RWPE2 (cell line): ENCODE data around the gene TDRD1.

ENCODE experiments used
- ATAC-seq: fragments of 200-7000 bp; cut with Tn5 transposase; 3 replicates; pipeline ENCODE4 v1.9.1; 2021; ENCODE audit warnings: low read depth
- DNase-seq: peaks from one replicate; pipeline ENCODE4 v3.0.0-alpha.2; 2020; ENCODE audit warnings: low spot score
- H3K27ac ChIP-seq: fragments of 450-650 bp; 2 replicates; pipeline ENCODE4 v1.5.1; 2017; ENCODE audit warnings: mild to moderate bottlenecking; ENCODE audit not compliant: poor library complexity, severe bottlenecking
- H3K27me3 ChIP-seq: fragments of 250-450 bp; sonication (Bioruptor Pico); 2 replicates; pipeline ENCODE4 v1.5.1; 2021; ENCODE audit warnings: mild to moderate bottlenecking, moderate library complexity; ENCODE audit not compliant: insufficient read depth, poor library complexity, severe bottlenecking
- H3K36me3 ChIP-seq: fragments of 250-450 bp; sonication (Bioruptor Pico); 2 replicates; pipeline ENCODE4 v1.5.1; 2020; ENCODE audit warnings: low read depth, mild to moderate bottlenecking, moderate library complexity
- H3K4me1 ChIP-seq: fragments of 250-450 bp; sonication (Bioruptor Pico); 2 replicates; pipeline ENCODE4 v1.5.1; 2021; ENCODE audit warnings: mild to moderate bottlenecking, moderate library complexity; ENCODE audit not compliant: insufficient read depth, poor library complexity, severe bottlenecking
- H3K4me3 ChIP-seq: fragments of 250-450 bp; sonication (Bioruptor Pico); 2 replicates; pipeline ENCODE4 v1.5.1; 2021; ENCODE audit warnings: mild to moderate bottlenecking, moderate library complexity; ENCODE audit not compliant: severe bottlenecking
- H3K9me3 ChIP-seq: fragments of 250-450 bp; sonication (Bioruptor Pico); 2 replicates; pipeline ENCODE4 v1.5.1; 2021; ENCODE audit warnings: mild to moderate bottlenecking, moderate library complexity; ENCODE audit not compliant: severe bottlenecking
- TF ChIP-seq, protein P1 (sequence below): fragments of 450-650 bp; IDR thresholded peaks from one replicate; pipeline ENCODE4 v1.5.1; 2017; ENCODE audit warnings: mild to moderate bottlenecking, moderate library complexity; ENCODE audit not compliant: poor library complexity, severe bottlenecking

TDRD1 gene

GRCh38 chr10:114276671-114277070, 97.5 kb downstream of the TDRD1 start:
- Histone ChIP-seq H3K4me3 (no peak overlapping the region), H3K27ac (no peak overlapping the region), H3K27me3 (no peaks in the 10 kb centered on the region), H3K4me1 (peaks cover 5% of the 10 kb centered on the region), H3K9me3 (no peaks in the 10 kb centered on the region), H3K36me3 (no peaks in the 10 kb centered on the region)
- no peak for DNase-seq
- ATAC-seq = no peak
- TF ChIP-seq, protein P1, sequence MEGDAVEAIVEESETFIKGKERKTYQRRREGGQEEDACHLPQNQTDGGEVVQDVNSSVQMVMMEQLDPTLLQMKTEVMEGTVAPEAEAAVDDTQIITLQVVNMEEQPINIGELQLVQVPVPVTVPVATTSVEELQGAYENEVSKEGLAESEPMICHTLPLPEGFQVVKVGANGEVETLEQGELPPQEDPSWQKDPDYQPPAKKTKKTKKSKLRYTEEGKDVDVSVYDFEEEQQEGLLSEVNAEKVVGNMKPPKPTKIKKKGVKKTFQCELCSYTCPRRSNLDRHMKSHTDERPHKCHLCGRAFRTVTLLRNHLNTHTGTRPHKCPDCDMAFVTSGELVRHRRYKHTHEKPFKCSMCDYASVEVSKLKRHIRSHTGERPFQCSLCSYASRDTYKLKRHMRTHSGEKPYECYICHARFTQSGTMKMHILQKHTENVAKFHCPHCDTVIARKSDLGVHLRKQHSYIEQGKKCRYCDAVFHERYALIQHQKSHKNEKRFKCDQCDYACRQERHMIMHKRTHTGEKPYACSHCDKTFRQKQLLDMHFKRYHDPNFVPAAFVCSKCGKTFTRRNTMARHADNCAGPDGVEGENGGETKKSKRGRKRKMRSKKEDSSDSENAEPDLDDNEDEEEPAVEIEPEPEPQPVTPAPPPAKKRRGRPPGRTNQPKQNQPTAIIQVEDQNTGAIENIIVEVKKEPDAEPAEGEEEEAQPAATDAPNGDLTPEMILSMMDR = no peak

- Histone ChIP-seq H3K27me3 (no peaks in the 10 kb centered on the region), H3K36me3 (no peaks in the 10 kb centered on the region), H3K4me1 (no peaks in the 10 kb centered on the region), H3K27ac (no peak overlapping the region), H3K9me3 (no peaks in the 10 kb centered on the region), H3K4me3 (no peak overlapping the region)
- DNase-seq (no peak), ATAC-seq (0 out of 3 replicates have a peak, but pooled peaks have one; percentile 8)
- TF ChIP-seq, protein P1 = no peak
These were observed 99.2 kb downstream of the TDRD1 start for GRCh38 chr10:114278140-114278883.

- H3K4me3 ChIP-seq = no peak overlapping the region
- ATAC-seq (no peak), DNase-seq (no peak)
- H3K4me1 ChIP-seq = no peaks in the 10 kb centered on the region
- no peaks in the 10 kb centered on the region for H3K27me3 ChIP-seq
- H3K9me3 ChIP-seq = no peaks in the 10 kb centered on the region
- H3K27ac ChIP-seq = no peak overlapping the region
- TF ChIP-seq, protein P1 = no peak
- no peaks in the 10 kb centered on the region for H3K36me3 ChIP-seq
These were observed 99.7 kb downstream of the TDRD1 start for GRCh38 chr10:114278884-114279191.

DNA sequence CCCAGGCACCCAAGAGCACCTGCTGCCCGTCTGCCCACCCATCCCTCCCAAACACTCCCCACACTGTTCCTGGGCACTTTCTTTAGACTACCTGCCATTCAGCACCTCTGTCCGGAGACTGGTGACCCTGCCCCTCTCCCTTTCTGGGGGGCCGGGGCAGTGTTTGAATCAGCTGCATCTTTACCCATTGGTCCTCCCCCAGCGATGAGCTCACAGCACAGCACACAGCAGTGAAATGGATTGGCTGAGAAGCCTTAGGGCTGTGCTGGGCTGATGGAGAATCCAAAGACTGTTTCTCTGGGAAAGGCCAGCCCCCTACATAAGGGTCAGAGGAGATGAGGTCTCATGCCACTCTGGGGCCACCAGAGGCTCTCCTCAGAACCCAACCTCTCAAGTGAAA, 100.1 kb downstream of the TDRD1 start:
- DNase-seq (no peak), ATAC-seq (no peak)
- Histone ChIP-seq H3K27me3 (no peaks in the 10 kb centered on the region), H3K27ac (no peak overlapping the region), H3K36me3 (no peaks in the 10 kb centered on the region), H3K4me1 (no peaks in the 10 kb centered on the region), H3K4me3 (no peak overlapping the region), H3K9me3 (no peaks in the 10 kb centered on the region)
- TF ChIP-seq, protein P1 = no peak

- Histone ChIP-seq H3K27me3 (no peaks in the 10 kb centered on the region), H3K36me3 (no peaks in the 10 kb centered on the region), H3K4me3 (no peak overlapping the region), H3K27ac (no peak overlapping the region), H3K4me1 (no peaks in the 10 kb centered on the region), H3K9me3 (no peaks in the 10 kb centered on the region)
- DNase-seq = no peak
- TF ChIP-seq, protein P1 = no peak
- peak; percentile 48; the same call in 2 of the 3 replicates for ATAC-seq
These were observed 100.9 kb downstream of the TDRD1 start for GRCh38 chr10:114279901-114280644.
